ENCODE results near the gene LIPJ. TPM values are rescaled to one million over a fixed set of nuclear protein-coding genes. Genes with fewer than 3 reads are reported as not detected.

LIPJ gene
- total RNA-seq (under 1 TPM in 3 of 4 donors, not detected in 1; 0.23 to 0.30 (median 0.27) TPM), polyA plus RNA-seq (under 1 TPM; 0.03 to 0.06 (median 0.04) TPM)
- long read RNA-seq, donor 1: 0 reads
- long read RNA-seq, donor 2: 0 reads

- DNase-seq: no peak
- no peak for TF ChIP-seq CTCF (IDR thresholded peaks at IDR 0.05)
- WGBS, 3 donors: 87 to 93% (median 90%) methylated on average over 2 of the region's 2 CpGs
- no peaks in the 10 kb centered on the region for H3K27me3 ChIP-seq (ENCODE audit: insufficient read depth in 3 of 3, low read length in 2 of 3)
- H3K36me3 ChIP-seq (ENCODE audit: insufficient read depth in 1 of 2, low read depth in 1 of 2): no peaks in the 10 kb centered on the region
- intact Hi-C loops (cut with DNase I): no loop called here
- H3K9me3 ChIP-seq: no peaks in the 10 kb centered on the region
- no peaks in the 10 kb centered on the region for H3K4me1 ChIP-seq
- no peak for ATAC-seq
- no peak within 1 kb of the TSS for H3K4me3 ChIP-seq
- H3K27ac ChIP-seq: no peak within 1 kb of the TSS
Measured at GRCh38 chr10:88586462-88586861, at the start of gene LIPJ. Gene LIPJ, plus strand, starts transcription at chr10:88586762. Its CDS starts 3,926 bp downstream, at chr10:88590688.

- Histone ChIP-seq H3K27me3 (ENCODE audit: insufficient read depth in 3 of 3, low read length in 2 of 3) (no peaks in the 10 kb centered on the region), H3K36me3 (ENCODE audit: insufficient read depth in 1 of 2, low read depth in 1 of 2) (no peaks in the 10 kb centered on the region), H3K4me3 (no peak overlapping the region), H3K9me3 (no peaks in the 10 kb centered on the region), H3K27ac (no peak overlapping the region), H3K4me1 (no peaks in the 10 kb centered on the region)
- intact Hi-C loops (cut with DNase I): no loop called here
- no peak for DNase-seq
- WGBS, 3 donors: 70 to 82% (median 77%) methylated on average over 2 of the region's 2 CpGs
- ATAC-seq: no peak
- TF ChIP-seq CTCF (IDR thresholded peaks at IDR 0.05): no peak
Measured at GRCh38 chr10:88537322-88537721, 49.2 kb upstream of the LIPJ start.

GRCh38 chr10:88538048-88538447 is 48.5 kb upstream of the LIPJ start:
- ATAC-seq (peak in 2 of 4 donors; percentile 45 to 58), DNase-seq (no peak)
- Histone ChIP-seq H3K4me3 (no peak overlapping the region), H3K27ac (no peak overlapping the region), H3K36me3 (ENCODE audit: insufficient read depth in 1 of 2, low read depth in 1 of 2) (no peaks in the 10 kb centered on the region), H3K4me1 (no peaks in the 10 kb centered on the region), H3K27me3 (ENCODE audit: insufficient read depth in 3 of 3, low read length in 2 of 3) (no peaks in the 10 kb centered on the region), H3K9me3 (no peaks in the 10 kb centered on the region)
- TF ChIP-seq CTCF (IDR thresholded peaks at IDR 0.05): no peak
- intact Hi-C loops (cut with DNase I): no loop called here
- WGBS, 3 donors: 4 to 23% (median 20%) methylated on average over 2 of the region's 2 CpGs

GRCh38 chr10:88540351-88540750 is 46.2 kb upstream of the LIPJ start:
- Histone ChIP-seq H3K9me3 (no peaks in the 10 kb centered on the region), H3K27me3 (ENCODE audit: insufficient read depth in 3 of 3, low read length in 2 of 3) (no peaks in the 10 kb centered on the region), H3K4me3 (no peak overlapping the region), H3K36me3 (ENCODE audit: insufficient read depth in 1 of 2, low read depth in 1 of 2) (no peaks in the 10 kb centered on the region), H3K27ac (no peak overlapping the region), H3K4me1 (no peaks in the 10 kb centered on the region)
- WGBS, 3 donors: 37 to 51% (median 44%) methylated on average over 1 of the region's 1 CpG
- no peak for DNase-seq
- no peak for ATAC-seq
- TF ChIP-seq CTCF (IDR thresholded peaks at IDR 0.05): no peak
- intact Hi-C loops (cut with DNase I): no loop called here

- Histone ChIP-seq H3K4me3 (no peak overlapping the region), H3K27ac (peak overlapping the region; percentile 38), H3K9me3 (no peaks in the 10 kb centered on the region), H3K27me3 (ENCODE audit: insufficient read depth in 3 of 3, low read length in 2 of 3) (no peaks in the 10 kb centered on the region), H3K36me3 (ENCODE audit: insufficient read depth in 1 of 2, low read depth in 1 of 2) (no peaks in the 10 kb centered on the region), H3K4me1 (no peaks in the 10 kb centered on the region)
- no peak for TF ChIP-seq CTCF (IDR thresholded peaks at IDR 0.05)
- WGBS, 3 donors: 69 to 78% (median 73%) methylated on average over 5 of the region's 5 CpGs
- intact Hi-C loops (cut with DNase I): no loop called here
- ATAC-seq (peak in 3 of 4 donors; percentile 37 to 70 (median 43)), DNase-seq (no peak)
Measured at GRCh38 chr10:88541116-88541626, 45.4 kb upstream of the LIPJ start.

Data from psoas muscle (tissue), 8 donors.